ENCODE results near the gene MCM3AP. TPM values are rescaled to one million over a fixed set of nuclear protein-coding genes. Genes with fewer than 3 reads are reported as not detected.

Gene MCM3AP
- total and polyA plus RNA-seq, 9 of the 15 experiments (the other 6 are each of a cell fraction or from before 2014, with no cell fraction given), result 6.5 to 179 (median 69.6) TPM

DNA sequence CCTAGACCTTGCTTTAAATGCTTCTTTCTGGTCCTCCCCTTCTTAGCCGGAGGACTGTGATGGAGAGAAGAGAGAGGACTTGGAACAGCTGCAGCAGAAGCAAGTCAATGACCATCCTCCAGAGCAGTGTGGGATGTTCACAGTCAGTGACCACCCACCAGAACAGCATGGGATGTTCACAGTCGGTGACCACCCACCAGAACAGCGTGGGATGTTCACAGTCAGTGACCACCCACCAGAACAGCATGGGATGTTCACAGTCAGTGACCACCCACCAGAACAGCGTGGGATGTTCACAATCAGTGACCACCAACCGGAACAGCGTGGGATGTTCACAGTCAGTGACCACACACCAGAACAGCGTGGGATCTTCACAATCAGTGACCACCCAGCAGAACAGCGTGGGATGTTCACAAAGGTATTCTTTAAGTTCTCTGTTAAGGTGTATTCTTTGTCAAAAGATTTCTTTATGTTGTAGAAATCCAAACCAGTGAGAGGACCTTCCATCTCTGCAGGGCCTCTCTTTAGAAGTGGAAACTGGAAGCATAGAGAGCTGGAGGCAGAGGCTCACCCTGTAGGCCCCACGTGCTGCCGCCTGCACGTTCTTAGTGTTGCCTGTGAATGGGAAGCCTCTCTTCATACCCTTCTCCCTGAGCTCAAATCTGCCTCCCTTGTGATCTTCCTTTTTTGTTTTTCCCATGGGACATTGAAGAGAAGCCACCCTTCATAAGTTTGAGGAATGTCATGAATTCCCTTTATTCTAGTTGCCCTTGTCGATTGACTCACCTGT, 49.1 kb upstream of the MCM3AP start:
- BruUV-seq (replicated peaks), result no TSS peak
- TF ChIP-seq MAFG (tag; conservative IDR thresholded peaks at IDR 0.05) (no peak), ZNF143 (CRISPR knock-in tag; IDR thresholded peaks at IDR 0.05) (no peak), CSDE1 (IDR thresholded peaks at IDR 0.05) (no peak), CBFB (CRISPR knock-in tag; IDR thresholded peaks at IDR 0.05) (no peak), EHMT2 (IDR thresholded peaks at IDR 0.05) (no peak), ZNF830 (CRISPR knock-in tag; IDR thresholded peaks at IDR 0.05) (no peak)
- TF ChIP-seq, protein P1, sequence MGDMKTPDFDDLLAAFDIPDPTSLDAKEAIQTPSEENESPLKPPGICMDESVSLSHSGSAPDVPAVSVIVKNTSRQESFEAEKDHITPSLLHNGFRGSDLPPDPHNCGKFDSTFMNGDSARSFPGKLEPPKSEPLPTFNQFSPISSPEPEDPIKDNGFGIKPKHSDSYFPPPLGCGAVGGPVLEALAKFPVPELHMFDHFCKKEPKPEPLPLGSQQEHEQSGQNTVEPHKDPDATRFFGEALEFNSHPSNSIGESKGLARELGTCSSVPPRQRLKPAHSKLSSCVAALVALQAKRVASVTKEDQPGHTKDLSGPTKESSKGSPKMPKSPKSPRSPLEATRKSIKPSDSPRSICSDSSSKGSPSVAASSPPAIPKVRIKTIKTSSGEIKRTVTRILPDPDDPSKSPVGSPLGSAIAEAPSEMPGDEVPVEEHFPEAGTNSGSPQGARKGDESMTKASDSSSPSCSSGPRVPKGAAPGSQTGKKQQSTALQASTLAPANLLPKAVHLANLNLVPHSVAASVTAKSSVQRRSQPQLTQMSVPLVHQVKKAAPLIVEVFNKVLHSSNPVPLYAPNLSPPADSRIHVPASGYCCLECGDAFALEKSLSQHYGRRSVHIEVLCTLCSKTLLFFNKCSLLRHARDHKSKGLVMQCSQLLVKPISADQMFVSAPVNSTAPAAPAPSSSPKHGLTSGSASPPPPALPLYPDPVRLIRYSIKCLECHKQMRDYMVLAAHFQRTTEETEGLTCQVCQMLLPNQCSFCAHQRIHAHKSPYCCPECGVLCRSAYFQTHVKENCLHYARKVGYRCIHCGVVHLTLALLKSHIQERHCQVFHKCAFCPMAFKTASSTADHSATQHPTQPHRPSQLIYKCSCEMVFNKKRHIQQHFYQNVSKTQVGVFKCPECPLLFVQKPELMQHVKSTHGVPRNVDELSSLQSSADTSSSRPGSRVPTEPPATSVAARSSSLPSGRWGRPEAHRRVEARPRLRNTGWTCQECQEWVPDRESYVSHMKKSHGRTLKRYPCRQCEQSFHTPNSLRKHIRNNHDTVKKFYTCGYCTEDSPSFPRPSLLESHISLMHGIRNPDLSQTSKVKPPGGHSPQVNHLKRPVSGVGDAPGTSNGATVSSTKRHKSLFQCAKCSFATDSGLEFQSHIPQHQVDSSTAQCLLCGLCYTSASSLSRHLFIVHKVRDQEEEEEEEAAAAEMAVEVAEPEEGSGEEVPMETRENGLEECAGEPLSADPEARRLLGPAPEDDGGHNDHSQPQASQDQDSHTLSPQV (IDR thresholded peaks at IDR 0.05), result no peak
- TF ChIP-seq, protein P2, sequence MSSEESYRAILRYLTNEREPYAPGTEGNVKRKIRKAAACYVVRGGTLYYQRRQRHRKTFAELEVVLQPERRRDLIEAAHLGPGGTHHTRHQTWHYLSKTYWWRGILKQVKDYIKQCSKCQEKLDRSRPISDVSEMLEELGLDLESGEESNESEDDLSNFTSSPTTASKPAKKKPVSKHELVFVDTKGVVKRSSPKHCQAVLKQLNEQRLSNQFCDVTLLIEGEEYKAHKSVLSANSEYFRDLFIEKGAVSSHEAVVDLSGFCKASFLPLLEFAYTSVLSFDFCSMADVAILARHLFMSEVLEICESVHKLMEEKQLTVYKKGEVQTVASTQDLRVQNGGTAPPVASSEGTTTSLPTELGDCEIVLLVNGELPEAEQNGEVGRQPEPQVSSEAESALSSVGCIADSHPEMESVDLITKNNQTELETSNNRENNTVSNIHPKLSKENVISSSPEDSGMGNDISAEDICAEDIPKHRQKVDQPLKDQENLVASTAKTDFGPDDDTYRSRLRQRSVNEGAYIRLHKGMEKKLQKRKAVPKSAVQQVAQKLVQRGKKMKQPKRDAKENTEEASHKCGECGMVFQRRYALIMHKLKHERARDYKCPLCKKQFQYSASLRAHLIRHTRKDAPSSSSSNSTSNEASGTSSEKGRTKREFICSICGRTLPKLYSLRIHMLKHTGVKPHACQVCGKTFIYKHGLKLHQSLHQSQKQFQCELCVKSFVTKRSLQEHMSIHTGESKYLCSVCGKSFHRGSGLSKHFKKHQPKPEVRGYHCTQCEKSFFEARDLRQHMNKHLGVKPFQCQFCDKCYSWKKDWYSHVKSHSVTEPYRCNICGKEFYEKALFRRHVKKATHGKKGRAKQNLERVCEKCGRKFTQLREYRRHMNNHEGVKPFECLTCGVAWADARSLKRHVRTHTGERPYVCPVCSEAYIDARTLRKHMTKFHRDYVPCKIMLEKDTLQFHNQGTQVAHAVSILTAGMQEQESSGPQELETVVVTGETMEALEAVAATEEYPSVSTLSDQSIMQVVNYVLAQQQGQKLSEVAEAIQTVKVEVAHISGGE (CRISPR knock-in tag; IDR thresholded peaks at IDR 0.05), result no peak
- TF ChIP-seq, protein P3, sequence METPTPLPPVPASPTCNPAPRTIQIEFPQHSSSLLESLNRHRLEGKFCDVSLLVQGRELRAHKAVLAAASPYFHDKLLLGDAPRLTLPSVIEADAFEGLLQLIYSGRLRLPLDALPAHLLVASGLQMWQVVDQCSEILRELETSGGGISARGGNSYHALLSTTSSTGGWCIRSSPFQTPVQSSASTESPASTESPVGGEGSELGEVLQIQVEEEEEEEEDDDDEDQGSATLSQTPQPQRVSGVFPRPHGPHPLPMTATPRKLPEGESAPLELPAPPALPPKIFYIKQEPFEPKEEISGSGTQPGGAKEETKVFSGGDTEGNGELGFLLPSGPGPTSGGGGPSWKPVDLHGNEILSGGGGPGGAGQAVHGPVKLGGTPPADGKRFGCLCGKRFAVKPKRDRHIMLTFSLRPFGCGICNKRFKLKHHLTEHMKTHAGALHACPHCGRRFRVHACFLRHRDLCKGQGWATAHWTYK (CRISPR knock-in tag; IDR thresholded peaks at IDR 0.05), result no peak
- intact Hi-C loops (cut with micrococcal nuclease), result no loop called here
- no peak overlapping the region for H3K4me3 ChIP-seq
- DNase-seq (ENCODE audit: extremely low read depth in 1 of 4, low spot score in 3 of 4) (no peak), ATAC-seq (no peak), FAIRE-seq (no peak)
- no peak overlapping the region for H3K27ac ChIP-seq (ENCODE audit: extremely low read depth, low read depth, low read length)
- H3K36me3 ChIP-seq (ENCODE audit: control insufficient read depth, insufficient read depth, low read length), result peaks cover 79% of the 10 kb centered on the region
- H3K4me2 ChIP-seq (ENCODE audit: insufficient read depth, low read length), result no peak overlapping the region
- ChIA-PET CTCF (ENCODE audit: low intra/inter-chr PET ratio) (no interaction called here), POLR2A (interaction anchor here (1.2 to 2.2 kb wide), 2 partner anchors 9 to 13 kb away, joined by 6 to 13 read pairs; a partner anchor contains a TSS)
- no peak overlapping the region for H2AFZ ChIP-seq (ENCODE audit: low read depth, low read length)
- H3K9me3 ChIP-seq (replicated peaks; ENCODE audit: control insufficient read depth, insufficient read depth, low read depth, low read length), result 0 out of 2 replicates have a peak, but pooled peaks cover under 1% of the 10 kb centered on the region
- WGBS (ENCODE audit: insufficient coverage, low coverage, missing lambda C conversion rate), result 89% methylated on average over 12 of the region's 12 CpGs
- in situ Hi-C loops (cut with MboI), result no loop called here
- no peaks in the 10 kb centered on the region for H3K27me3 ChIP-seq (ENCODE audit: control insufficient read depth in 2 of 2, insufficient read depth in 2 of 2, low read length in 2 of 2)
- no peaks in the 10 kb centered on the region for H3K4me1 ChIP-seq (replicated peaks in 1 of 2; ENCODE audit: control insufficient read depth in 2 of 2, insufficient read depth in 2 of 2, low read length in 2 of 2)
- H3K9ac ChIP-seq (ENCODE audit: insufficient read depth in 1 of 2, low read depth in 2 of 2, low read length in 2 of 2), result no peak overlapping the region
- no peaks in the 10 kb centered on the region for H3K9me1 ChIP-seq (ENCODE audit: control insufficient read depth, insufficient read depth, low read length)
- H3K79me2 ChIP-seq (ENCODE audit: control insufficient read depth, insufficient read depth, low read length), result peaks cover 15% of the 10 kb centered on the region
- 0 out of 2 replicates have a peak, but pooled peaks cover 4% of the 10 kb centered on the region for H4K20me1 ChIP-seq (replicated peaks; ENCODE audit: control insufficient read depth, insufficient read depth, low read length)

All from K562 (cell line).